Mucosa of rectum (tissue), 2 donors: ENCODE results near the gene TGFBR2.

Experiments
- H3K27ac ChIP-seq, 2 donors: one replicate each; pipeline ENCODE4 v1.7.0; 2013; ENCODE audit warnings: inconsistent platforms in 2 of 2, low read depth in 2 of 2, low read length in 2 of 2
- H3K27me3 ChIP-seq, 2 donors: one replicate each; pipeline ENCODE4 v1.7.0; 2013; ENCODE audit warnings: low read length in 2 of 2; ENCODE audit not compliant: control insufficient read depth in 2 of 2, insufficient read depth in 2 of 2
- H3K36me3 ChIP-seq, 2 donors: one replicate each; pipeline ENCODE4 v1.7.0; 2013; ENCODE audit warnings: low read length in 2 of 2; ENCODE audit not compliant: control insufficient read depth in 2 of 2, insufficient read depth in 2 of 2
- H3K4me1 ChIP-seq, 2 donors: one replicate each; pipeline ENCODE4 v1.7.0; 2013; ENCODE audit warnings: low read length in 2 of 2, mild to moderate bottlenecking in 1 of 2; ENCODE audit not compliant: control insufficient read depth in 2 of 2, insufficient read depth in 2 of 2
- H3K4me3 ChIP-seq, 2 donors: one replicate each; pipeline ENCODE4 v1.7.0; 2013; ENCODE audit warnings: low read length in 2 of 2
- H3K9ac ChIP-seq, 2 donors: one replicate each; pipeline ENCODE4 v1.7.0; 2013; ENCODE audit warnings: low read length in 2 of 2, low read depth in 1 of 2, mild to moderate bottlenecking in 1 of 2
- H3K9me3 ChIP-seq, 2 donors: one replicate each; pipeline ENCODE4 v1.7.0; 2013; ENCODE audit warnings: low read length in 2 of 2; ENCODE audit not compliant: control insufficient read depth in 2 of 2
- donor health status: healthy.
- donor health status: Normal muscosa, but diverticular disease.

The TGFBR2 gene

DNA sequence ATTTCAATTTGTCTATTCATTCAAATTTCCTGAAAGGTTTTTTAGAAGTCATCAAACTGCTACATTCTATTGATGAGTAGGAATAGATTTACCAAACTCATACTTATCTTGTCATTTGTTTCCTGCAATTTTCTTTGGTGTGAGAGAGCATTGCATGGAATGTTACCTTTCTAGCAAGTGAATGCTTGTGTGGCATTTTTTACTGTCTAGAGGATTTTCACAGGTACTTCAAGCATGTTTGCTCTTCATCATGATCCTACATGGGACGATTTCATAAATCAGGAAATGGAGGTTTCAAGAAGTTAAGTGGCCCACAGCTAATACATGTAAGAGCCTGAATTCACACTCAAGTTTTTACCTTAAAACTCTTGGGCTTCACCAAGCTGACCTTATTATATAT, 26.1 kb downstream of the TGFBR2 start:
- peaks cover 32 to 41% of the 10 kb centered on the region in 2 donors for H3K4me1 ChIP-seq
- H3K9me3 ChIP-seq: no peaks in the 10 kb centered on the region
- H3K9ac ChIP-seq: no peak overlapping the region
- no peak overlapping the region for H3K4me3 ChIP-seq
- H3K27me3 ChIP-seq: no peaks in the 10 kb centered on the region
- H3K27ac ChIP-seq: peak overlapping the region; percentile 41 to 61
- H3K36me3 ChIP-seq: no peaks in the 10 kb centered on the region

DNA sequence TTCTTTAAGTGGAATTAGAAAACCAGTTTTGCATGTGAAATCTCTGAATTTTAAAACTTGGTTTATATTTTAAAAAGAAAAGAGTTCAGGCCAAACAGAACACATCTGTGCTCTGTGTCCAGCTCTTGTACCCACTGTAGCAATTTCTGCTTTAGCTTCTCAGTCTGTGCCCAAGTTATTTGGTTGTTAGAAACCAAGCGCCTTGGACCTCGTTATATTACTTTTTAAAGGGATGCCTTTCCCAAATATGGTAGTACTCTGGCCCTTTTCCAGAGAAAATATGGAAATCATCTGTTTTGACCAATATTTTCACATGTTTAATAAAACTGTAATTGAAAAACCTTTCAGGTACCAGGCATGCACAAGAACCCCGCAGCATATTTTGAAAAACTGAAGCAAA, 27.3 kb downstream of the TGFBR2 start:
- no peak overlapping the region for H3K4me3 ChIP-seq
- no peaks in the 10 kb centered on the region for H3K36me3 ChIP-seq
- no peak overlapping the region for H3K9ac ChIP-seq
- H3K4me1 ChIP-seq: peaks cover 29 to 41% of the 10 kb centered on the region in 2 donors
- no peaks in the 10 kb centered on the region for H3K9me3 ChIP-seq
- H3K27ac ChIP-seq: no peak overlapping the region
- H3K27me3 ChIP-seq: no peaks in the 10 kb centered on the region

GRCh38 chr3:30634761-30635735, 28.6 kb downstream of the TGFBR2 start:
- Histone ChIP-seq H3K9ac (no peak overlapping the region), H3K4me1 (peaks cover 18 to 32% of the 10 kb centered on the region in 2 donors)

DNA sequence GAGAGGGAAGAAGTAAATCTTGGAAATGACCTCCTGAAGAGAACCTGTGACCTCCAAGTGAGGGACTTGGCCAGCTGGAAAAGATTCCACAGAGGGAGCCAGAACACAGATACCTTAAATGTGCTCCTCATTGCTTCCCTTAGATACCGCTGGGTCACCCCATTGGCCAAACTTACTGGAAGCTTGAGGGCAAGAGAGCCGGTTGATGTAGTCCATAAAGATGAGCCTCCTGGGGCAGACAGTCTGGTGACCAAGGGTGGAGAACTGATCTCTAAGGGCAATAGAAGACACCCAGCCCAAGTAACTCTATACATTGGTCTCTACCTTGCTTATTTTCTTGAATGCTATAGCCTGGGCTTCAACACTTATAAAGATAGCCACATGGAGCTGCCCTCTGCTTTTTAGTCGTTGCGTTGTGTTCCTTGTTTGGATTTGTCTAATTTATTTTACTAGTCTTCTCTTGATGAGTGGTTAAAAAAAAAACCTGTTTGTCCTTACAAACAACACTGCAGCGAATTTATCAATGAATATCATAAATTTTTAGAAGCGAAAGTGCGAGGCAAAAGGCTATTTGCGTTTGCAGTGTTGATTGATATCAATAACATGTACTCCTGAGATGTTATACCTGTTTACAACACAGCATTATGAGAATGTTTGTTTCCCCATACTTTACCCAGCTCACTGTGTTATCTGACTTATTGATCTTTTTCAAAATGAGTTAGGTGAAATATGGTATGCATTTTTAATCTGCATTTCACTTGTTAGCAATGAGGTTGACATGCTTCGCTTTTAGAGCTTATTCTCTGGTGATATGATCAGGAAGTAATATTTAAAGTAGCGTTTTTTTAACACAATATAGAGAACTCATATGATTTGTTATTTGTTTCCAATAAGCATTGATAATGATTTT, 31.2 kb downstream of the TGFBR2 start:
- Histone ChIP-seq H3K4me1 (peaks cover 16 to 18% of the 10 kb centered on the region in 2 donors), H3K27ac (no peak overlapping the region), H3K9me3 (no peaks in the 10 kb centered on the region), H3K36me3 (no peaks in the 10 kb centered on the region), H3K9ac (no peak overlapping the region), H3K27me3 (no peaks in the 10 kb centered on the region), H3K4me3 (no peak overlapping the region)

More at GRCh38 chr3:30634761-30635735, 28.6 kb downstream of the TGFBR2 start:
- H3K27me3 ChIP-seq: no peaks in the 10 kb centered on the region
- H3K27ac ChIP-seq: peak overlapping the region in 1 of 2 donors; percentile 21
- no peaks in the 10 kb centered on the region for H3K36me3 ChIP-seq
- no peak overlapping the region for H3K4me3 ChIP-seq
- H3K9me3 ChIP-seq: no peaks in the 10 kb centered on the region

GRCh38 chr3:30638685-30639412, 32.4 kb downstream of the TGFBR2 start:
- no peaks in the 10 kb centered on the region for H3K27me3 ChIP-seq
- H3K9me3 ChIP-seq: no peaks in the 10 kb centered on the region
- no peak overlapping the region for H3K9ac ChIP-seq
- H3K4me1 ChIP-seq: peaks cover 21 to 22% of the 10 kb centered on the region in 2 donors
- peak overlapping the region in 1 of 2 donors; percentile 21 for H3K27ac ChIP-seq
- peak overlapping the region in 1 of 2 donors; percentile 4 for H3K4me3 ChIP-seq
- no peaks in the 10 kb centered on the region for H3K36me3 ChIP-seq

DNA sequence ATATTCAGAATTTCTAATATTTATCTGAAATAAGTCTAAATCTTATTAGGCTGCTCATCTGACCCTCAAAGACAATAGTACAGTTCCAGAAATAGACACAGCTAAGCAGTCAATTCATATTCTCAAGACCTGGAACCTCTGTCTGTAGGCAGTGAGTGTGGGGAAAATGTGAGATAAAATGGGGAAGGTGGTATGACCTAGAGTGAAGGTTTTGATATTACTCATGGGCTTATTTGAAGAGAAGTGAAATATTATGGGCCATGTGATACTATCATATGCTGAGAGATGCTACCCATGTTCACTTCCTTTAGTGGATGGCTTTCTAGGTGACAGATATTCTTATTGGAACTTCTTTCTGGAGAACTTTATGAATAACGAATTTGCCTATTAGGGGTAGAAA, 33.5 kb downstream of the TGFBR2 start:
- Histone ChIP-seq H3K27me3 (no peaks in the 10 kb centered on the region), H3K4me3 (no peak overlapping the region), H3K9me3 (no peaks in the 10 kb centered on the region), H3K4me1 (peaks cover 19 to 24% of the 10 kb centered on the region in 2 donors), H3K9ac (no peak overlapping the region), H3K27ac (no peak overlapping the region), H3K36me3 (peaks cover 0 to 3% of the 10 kb centered on the region in 2 donors)

- Histone ChIP-seq H3K4me3 (no peak overlapping the region), H3K9ac (no peak overlapping the region), H3K9me3 (no peaks in the 10 kb centered on the region), H3K27me3 (no peaks in the 10 kb centered on the region), H3K36me3 (peaks cover 2 to 6% of the 10 kb centered on the region in 2 donors), H3K4me1 (peaks cover 13 to 27% of the 10 kb centered on the region in 2 donors), H3K27ac (peak overlapping the region in 1 of 2 donors; percentile 27)
Observed at GRCh38 chr3:30640851-30641250, 34.5 kb downstream of the TGFBR2 start.

- H3K9ac ChIP-seq: no peak overlapping the region
- peaks cover 13 to 24% of the 10 kb centered on the region in 2 donors for H3K4me1 ChIP-seq
- peaks cover 8 to 12% of the 10 kb centered on the region in 2 donors for H3K36me3 ChIP-seq
- H3K9me3 ChIP-seq: no peaks in the 10 kb centered on the region
- peak overlapping the region; percentile 14 to 39 for H3K27ac ChIP-seq
- no peaks in the 10 kb centered on the region for H3K27me3 ChIP-seq
- no peak overlapping the region for H3K4me3 ChIP-seq
Observed at GRCh38 chr3:30641416-30642251, 35.2 kb downstream of the TGFBR2 start.

DNA sequence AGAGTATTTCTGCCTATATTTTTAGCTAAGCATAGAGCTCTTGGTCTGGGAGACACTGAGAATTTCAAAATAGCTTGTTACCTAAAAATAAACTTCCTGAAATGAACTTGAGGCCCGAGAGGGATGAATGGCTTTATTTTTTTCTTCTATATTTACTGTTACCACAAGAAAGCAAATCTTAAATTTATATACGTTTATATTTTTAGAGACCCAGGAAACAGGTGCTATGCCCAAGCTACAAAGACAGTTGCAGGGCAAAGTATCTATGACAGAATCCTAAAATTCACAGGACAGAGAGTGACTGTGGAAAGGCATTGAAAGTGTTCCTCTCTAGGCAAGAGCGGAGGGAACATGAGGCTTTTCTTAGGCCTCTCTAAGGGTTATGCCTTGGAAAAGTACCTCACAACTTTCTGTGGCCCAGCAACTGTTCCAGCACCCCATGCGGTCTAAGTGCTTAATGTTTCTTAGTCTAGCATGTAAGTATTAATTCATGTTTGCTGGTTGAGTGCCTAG, 36.5 kb downstream of the TGFBR2 start:
- Histone ChIP-seq H3K4me3 (no peak overlapping the region), H3K27ac (peak overlapping the region; percentile 18 to 73), H3K36me3 (peaks cover 15 to 18% of the 10 kb centered on the region in 2 donors), H3K9me3 (no peaks in the 10 kb centered on the region), H3K27me3 (no peaks in the 10 kb centered on the region), H3K4me1 (peaks cover 13 to 21% of the 10 kb centered on the region in 2 donors), H3K9ac (peak overlapping the region in 1 of 2 donors; percentile 35)
